ENCODE measurements around the gene EFNA1.

EFNA1 gene

GRCh38 chr1:155081472-155082300 lies 46.0 kb upstream of the EFNA1 start:
- no peak for FAIRE-seq
- DNase-seq (ENCODE audit: insufficient read length, low spot score): no peak
- no peak for TF ChIP-seq CTCF (IDR thresholded peaks at IDR 0.05; ENCODE audit: insufficient read depth, missing control alignments)

GRCh38 chr1:155082301-155083051 lies 45.2 kb upstream of the EFNA1 start:
- no peak for DNase-seq (ENCODE audit: insufficient read length, low spot score)
- TF ChIP-seq CTCF (IDR thresholded peaks at IDR 0.05; ENCODE audit: insufficient read depth, missing control alignments): no peak
- no peak for FAIRE-seq

- no peak for FAIRE-seq
- TF ChIP-seq CTCF (IDR thresholded peaks at IDR 0.05; ENCODE audit: insufficient read depth, missing control alignments): no peak
Measured at GRCh38 chr1:155083052-155083541, 44.6 kb upstream of the EFNA1 start.

GRCh38 chr1:155083865-155084721 lies 43.6 kb upstream of the EFNA1 start:
- TF ChIP-seq CTCF (IDR thresholded peaks at IDR 0.05; ENCODE audit: insufficient read depth, missing control alignments): peak; percentile 52
- FAIRE-seq (no peak), DNase-seq (ENCODE audit: insufficient read length, low spot score) (no peak)

More at GRCh38 chr1:155083052-155083541, 44.6 kb upstream of the EFNA1 start:
- no peak for DNase-seq (ENCODE audit: insufficient read length, low spot score)

- DNase-seq (ENCODE audit: insufficient read length, low spot score): peak; percentile 98
- TF ChIP-seq CTCF (IDR thresholded peaks at IDR 0.05; ENCODE audit: insufficient read depth, missing control alignments): peak; percentile 100
- FAIRE-seq: no peak
Measured at GRCh38 chr1:155084722-155085503, 42.8 kb upstream of the EFNA1 start.

- DNase-seq (ENCODE audit: insufficient read length, low spot score): no peak
- no peak for TF ChIP-seq CTCF (IDR thresholded peaks at IDR 0.05; ENCODE audit: insufficient read depth, missing control alignments)
- no peak for FAIRE-seq
Measured at GRCh38 chr1:155085504-155086127, 42.1 kb upstream of the EFNA1 start.

Measured in D721Med (cell line).